ENCODE results near the gene MRGPRD.

GRCh38 chr11:68938816-68939582 lies 41.8 kb downstream of the MRGPRD start:
- TF ChIP-seq, protein P1, sequence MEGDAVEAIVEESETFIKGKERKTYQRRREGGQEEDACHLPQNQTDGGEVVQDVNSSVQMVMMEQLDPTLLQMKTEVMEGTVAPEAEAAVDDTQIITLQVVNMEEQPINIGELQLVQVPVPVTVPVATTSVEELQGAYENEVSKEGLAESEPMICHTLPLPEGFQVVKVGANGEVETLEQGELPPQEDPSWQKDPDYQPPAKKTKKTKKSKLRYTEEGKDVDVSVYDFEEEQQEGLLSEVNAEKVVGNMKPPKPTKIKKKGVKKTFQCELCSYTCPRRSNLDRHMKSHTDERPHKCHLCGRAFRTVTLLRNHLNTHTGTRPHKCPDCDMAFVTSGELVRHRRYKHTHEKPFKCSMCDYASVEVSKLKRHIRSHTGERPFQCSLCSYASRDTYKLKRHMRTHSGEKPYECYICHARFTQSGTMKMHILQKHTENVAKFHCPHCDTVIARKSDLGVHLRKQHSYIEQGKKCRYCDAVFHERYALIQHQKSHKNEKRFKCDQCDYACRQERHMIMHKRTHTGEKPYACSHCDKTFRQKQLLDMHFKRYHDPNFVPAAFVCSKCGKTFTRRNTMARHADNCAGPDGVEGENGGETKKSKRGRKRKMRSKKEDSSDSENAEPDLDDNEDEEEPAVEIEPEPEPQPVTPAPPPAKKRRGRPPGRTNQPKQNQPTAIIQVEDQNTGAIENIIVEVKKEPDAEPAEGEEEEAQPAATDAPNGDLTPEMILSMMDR (conservative IDR thresholded peaks at IDR 0.05) = no peak
- no peak for TF ChIP-seq EZH2 (IDR thresholded peaks at IDR 0.05; ENCODE audit: low read depth)

All from PC-9 (cell line).